GM21367 (cell line): ENCODE data around the gene ARHGEF12.

Experiments
- ATAC-seq: cut with Tn5 transposase; IDR thresholded peaks from one replicate; pipeline ENCODE4 v1.9.1; 2021; ENCODE audit not compliant: unreplicated experiment

Gene ARHGEF12

GRCh38 chr11:120529911-120530310 is 193.7 kb downstream of the ARHGEF12 start:
- no peak for ATAC-seq

GRCh38 chr11:120532082-120532831 is 196.0 kb downstream of the ARHGEF12 start:
- ATAC-seq, result no peak

GRCh38 chr11:120532832-120533196 is 196.6 kb downstream of the ARHGEF12 start:
- ATAC-seq, result no peak

- no peak for ATAC-seq
These were observed 200.0 kb downstream of the ARHGEF12 start for GRCh38 chr11:120536091-120536796.

- ATAC-seq, result no peak
These were observed 200.6 kb downstream of the ARHGEF12 start for GRCh38 chr11:120536797-120537169.

- ATAC-seq, result no peak
These were observed 201.8 kb downstream of the ARHGEF12 start for GRCh38 chr11:120537996-120538395.

GRCh38 chr11:120538707-120539106 is 202.5 kb downstream of the ARHGEF12 start:
- ATAC-seq, result no peak
